CD4-positive, alpha-beta T cell treated with Interleukin-15 for 1 hour (primary cell): ENCODE data around the gene PSMA5.

Experiments used
- DNase-seq: peaks from one replicate; pipeline ENCODE4 v3.0.0-alpha.2; 2020

PSMA5 gene

DNA sequence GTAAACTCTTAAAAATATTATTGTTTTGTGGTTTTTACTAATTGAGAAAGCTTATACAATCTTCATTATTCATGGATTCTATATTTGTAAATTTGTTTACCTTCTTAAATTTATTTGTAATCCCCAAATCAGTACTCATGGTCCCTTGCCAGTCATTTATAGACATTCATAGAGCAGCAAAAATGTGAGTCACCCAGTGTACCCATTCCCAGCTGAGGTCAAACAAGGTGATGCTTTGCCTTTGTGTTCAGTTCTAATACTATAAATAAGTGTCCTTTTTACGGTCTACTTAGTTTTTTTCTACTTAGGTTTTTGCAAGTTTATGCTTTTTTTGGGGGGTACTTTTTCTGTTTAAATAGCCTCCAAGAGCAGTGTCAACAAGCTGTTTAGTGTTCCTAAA, 64.6 kb downstream of the PSMA5 start:
- no peak for DNase-seq

GRCh38 chr1:109361069-109361468, 65.2 kb downstream of the PSMA5 start:
- no peak for DNase-seq

DNA sequence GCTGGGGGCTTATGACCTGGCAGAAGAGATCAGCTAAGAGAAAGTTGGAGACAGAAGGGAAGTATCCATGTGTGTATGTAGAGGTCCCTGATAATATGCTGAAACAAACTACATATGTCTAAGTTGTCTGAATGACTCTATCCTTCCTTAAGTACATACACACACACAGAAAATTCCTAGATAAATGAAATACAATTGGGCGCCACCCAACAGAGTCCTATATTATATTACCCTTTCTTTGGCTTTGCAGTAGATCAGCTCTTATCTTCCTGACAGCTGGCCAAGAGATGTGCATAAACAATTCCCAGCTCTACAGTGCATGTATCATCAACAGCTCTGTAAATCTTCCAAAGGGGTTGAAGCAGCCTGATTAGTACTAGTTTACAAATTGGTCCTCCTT, 68.6 kb downstream of the PSMA5 start:
- no peak for DNase-seq

DNA sequence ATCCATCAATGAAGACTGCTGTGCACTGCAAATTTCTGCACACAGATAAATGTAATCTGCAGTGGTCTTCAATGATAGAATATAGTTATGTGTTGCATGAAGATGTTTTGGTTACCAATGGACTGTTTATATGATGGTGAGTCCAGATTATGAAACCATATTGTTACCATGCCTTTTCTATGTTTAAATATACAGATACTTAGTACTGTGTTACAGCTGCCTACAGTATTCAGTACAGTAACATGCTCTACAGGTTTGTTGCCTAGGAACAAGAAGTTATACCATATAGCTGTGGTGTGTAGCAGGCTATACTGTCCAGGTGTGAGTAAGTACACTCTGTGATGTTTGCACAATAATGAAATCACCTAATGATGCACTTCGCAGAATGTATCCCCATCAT, 69.3 kb downstream of the PSMA5 start:
- no peak for DNase-seq

DNA sequence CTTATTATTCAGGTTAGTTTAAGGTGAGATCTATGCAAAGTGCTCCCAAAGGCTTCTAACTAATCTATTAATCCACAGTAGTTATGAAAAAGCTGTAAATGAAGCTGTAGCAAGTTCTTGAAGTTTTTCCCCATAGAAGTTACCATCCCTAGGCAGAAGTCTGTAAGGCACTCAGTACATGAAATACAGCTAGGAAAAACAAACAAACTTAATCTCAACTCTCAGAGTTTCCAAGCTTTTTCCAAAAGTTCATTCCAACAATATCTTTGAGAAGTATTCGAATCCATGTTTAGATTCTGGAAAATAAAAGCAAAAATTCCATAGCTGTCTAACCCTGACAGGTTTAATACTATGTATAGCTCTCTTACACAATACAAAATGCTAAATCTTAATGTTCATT, 69.7 kb downstream of the PSMA5 start:
- DNase-seq, result no peak

GRCh38 chr1:109354929-109355328, 71.3 kb downstream of the PSMA5 start:
- no peak for DNase-seq

- DNase-seq, result no peak
These were observed 74.8 kb downstream of the PSMA5 start for GRCh38 chr1:109351457-109351856.

DNA sequence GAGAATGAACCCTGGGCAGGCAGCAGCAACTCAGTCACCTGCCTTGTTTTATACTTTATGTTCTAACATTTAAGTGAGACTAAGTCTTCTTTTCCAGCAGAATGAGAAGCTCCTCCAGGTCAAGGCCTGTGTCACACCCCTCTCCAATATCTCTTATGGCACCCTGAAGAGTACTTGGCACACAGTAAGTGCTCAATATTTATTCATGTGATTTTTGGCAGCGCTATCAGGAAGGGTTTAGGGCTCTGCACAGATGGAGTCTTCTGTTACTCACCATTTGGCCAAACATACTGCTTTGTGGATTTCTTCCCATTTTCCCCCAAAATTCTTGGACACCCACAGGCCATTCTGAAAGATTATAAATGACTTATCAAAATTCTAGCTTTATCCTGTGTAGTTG, 75.6 kb downstream of the PSMA5 start:
- no peak for DNase-seq

DNA sequence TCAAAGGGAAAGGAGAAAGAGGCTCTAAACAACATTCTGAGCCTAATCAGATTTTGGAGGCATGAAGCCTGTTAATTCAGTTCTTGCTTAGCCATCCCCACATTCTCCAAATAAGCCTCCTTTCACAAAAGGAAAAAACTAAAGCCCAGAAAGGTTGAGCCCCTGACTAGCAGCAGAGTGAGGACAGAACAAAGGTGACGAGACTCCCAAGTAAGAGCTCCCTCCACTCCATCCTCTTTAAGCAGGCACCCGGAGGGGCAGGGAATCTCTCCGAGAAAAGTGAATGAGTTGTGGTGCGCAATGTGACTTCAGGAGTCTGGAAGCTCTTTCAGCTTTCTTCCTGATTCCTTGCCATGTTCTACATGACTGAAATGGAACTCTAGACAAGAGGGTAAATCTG, 76.1 kb downstream of the PSMA5 start:
- DNase-seq, result no peak
